HL-60 (cell line): ENCODE measurements around the gene NPAS2.

Experiments
- CTCF ChIP-seq: IDR thresholded peaks from one replicate; pipeline ENCODE4 v1.5.1; 2011; ENCODE audit warnings: low read length, control low read depth, inconsistent platforms; ENCODE audit not compliant: insufficient read depth
- POLR2AphosphoS5 ChIP-seq: IDR thresholded peaks from 2 replicates; pipeline ENCODE4 v1.6.1; 2012; ENCODE audit warnings: low read depth

DNA sequence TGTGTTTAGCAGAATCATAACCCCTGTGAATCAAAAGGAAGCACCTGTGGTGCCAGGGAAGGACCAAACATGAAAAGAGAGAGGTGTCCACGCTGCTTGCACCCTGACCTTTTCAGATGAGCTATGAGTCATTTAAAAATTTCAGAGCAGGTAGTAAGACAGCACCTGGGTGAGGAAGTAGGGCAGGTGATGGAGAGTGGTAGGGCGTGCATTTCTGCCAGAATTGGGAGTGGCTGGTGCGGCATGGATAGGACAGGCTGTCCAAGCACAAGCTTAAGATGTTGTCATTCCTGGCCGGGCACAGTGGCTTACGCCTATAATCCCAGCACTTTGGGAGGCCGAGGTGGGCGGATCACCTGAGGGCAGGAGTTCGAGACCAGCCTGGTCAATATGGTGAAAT, 36.8 kb downstream of the NPAS2 start:
- no peak for TF ChIP-seq POLR2AphosphoS5
- no peak for TF ChIP-seq CTCF
